B cell (primary cell): ENCODE results near the gene PRSS53.

Experiments
- EZH2 ChIP-seq: IDR thresholded peaks from 2 replicates; pipeline ENCODE4 v1.6.1; 2012; ENCODE audit warnings: borderline replicate concordance, low read depth, mild to moderate bottlenecking, moderate library complexity, low read length; ENCODE audit not compliant: insufficient read depth, poor library complexity, severe bottlenecking
- TF ChIP-seq, protein P1 (sequence below): fragments of 200-600 bp; IDR thresholded peaks from one replicate; pipeline ENCODE4 v1.8.0; 2022; ENCODE audit warnings: antibody characterized with exemption, mild to moderate bottlenecking

DNA sequence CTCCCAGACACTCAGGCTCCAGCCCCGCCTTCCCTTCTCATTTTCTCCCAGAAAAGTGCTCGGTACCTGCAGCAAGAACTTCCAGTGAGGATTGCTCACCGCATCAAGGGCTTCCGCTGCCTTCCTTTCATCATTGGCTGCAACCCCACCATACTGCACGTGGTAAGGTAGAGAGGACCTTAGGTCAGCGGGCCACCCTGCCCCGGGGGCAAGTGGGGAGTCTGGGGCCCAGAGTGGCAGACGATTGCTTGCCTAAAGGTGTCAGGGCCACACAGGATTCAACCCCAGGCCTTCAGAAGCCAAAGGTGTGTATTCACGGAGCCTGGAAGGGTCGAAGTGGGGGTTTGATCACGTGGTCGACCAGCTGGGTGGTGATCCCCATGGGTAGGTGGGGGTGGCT lies 20.9 kb upstream of the PRSS53 start:
- TF ChIP-seq, protein P1, sequence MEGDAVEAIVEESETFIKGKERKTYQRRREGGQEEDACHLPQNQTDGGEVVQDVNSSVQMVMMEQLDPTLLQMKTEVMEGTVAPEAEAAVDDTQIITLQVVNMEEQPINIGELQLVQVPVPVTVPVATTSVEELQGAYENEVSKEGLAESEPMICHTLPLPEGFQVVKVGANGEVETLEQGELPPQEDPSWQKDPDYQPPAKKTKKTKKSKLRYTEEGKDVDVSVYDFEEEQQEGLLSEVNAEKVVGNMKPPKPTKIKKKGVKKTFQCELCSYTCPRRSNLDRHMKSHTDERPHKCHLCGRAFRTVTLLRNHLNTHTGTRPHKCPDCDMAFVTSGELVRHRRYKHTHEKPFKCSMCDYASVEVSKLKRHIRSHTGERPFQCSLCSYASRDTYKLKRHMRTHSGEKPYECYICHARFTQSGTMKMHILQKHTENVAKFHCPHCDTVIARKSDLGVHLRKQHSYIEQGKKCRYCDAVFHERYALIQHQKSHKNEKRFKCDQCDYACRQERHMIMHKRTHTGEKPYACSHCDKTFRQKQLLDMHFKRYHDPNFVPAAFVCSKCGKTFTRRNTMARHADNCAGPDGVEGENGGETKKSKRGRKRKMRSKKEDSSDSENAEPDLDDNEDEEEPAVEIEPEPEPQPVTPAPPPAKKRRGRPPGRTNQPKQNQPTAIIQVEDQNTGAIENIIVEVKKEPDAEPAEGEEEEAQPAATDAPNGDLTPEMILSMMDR, result no peak
- no peak for TF ChIP-seq EZH2
